Activated CD4-positive, CD25-positive, alpha-beta regulatory T cell treated with anti-CD3 and anti-CD28 coated beads, Interleukin-2, amount 50 U/mL, for 16 hours (primary cell): ENCODE results near the gene PTPRF.
"Not testable (repeated sequence)": the region's sequence is repeated elsewhere in the genome, so short reads cannot be mapped to it uniquely, and the experiment has no call there.

Source experiments
- DNase-seq: peaks from one replicate; pipeline ENCODE4 v3.0.0-alpha.2; 2020; ENCODE audit warnings: low read depth, low spot score

The PTPRF gene

GRCh38 chr1:43530483-43531106 lies at the start of gene PTPRF:
Gene PTPRF, plus strand, starts transcription at chr1:43530883. Its CDS starts 14,193 bp downstream, at chr1:43545076.
- no peak for DNase-seq

- DNase-seq: no peak
Observed at GRCh38 chr1:43481491-43481890, 49.2 kb upstream of the PTPRF start.

DNA sequence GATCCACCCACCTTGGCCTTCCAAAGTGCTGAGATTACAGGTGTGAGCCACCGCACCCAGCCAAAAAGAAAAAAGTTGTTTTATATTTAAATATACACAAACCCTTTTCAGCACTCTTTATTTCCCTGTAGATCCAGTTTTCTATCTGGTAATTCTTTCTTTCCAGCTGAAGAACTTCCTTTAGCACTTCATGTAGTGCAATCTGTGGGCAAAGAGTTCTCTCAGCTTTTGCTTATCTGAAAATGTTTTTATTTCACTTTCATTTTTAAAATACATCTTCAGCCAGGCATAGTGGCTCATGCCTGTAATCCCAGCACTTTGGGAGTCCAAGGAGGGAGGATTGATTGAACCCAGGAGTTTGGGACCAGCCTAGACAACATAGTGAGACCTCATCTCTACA lies 48.5 kb upstream of the PTPRF start:
- no peak for DNase-seq

- no peak for DNase-seq
Observed at GRCh38 chr1:43484367-43484766, 46.3 kb upstream of the PTPRF start.

GRCh38 chr1:43488165-43488564 lies 42.5 kb upstream of the PTPRF start:
- no peak for DNase-seq

GRCh38 chr1:43491061-43491460 lies 39.6 kb upstream of the PTPRF start:
- DNase-seq: no peak

- no peak for DNase-seq
Observed at GRCh38 chr1:43492826-43493225, 37.9 kb upstream of the PTPRF start.

- DNase-seq: no peak
Observed at GRCh38 chr1:43493661-43494450, 36.8 kb upstream of the PTPRF start.

GRCh38 chr1:43495204-43495603 lies 35.5 kb upstream of the PTPRF start:
- DNase-seq: no peak

GRCh38 chr1:43499898-43500297 lies 30.8 kb upstream of the PTPRF start:
- DNase-seq: no peak

GRCh38 chr1:43501806-43502205 lies 28.9 kb upstream of the PTPRF start:
- not testable (repeated sequence) for DNase-seq

GRCh38 chr1:43503534-43503933 lies 27.1 kb upstream of the PTPRF start:
- no peak for DNase-seq

DNA sequence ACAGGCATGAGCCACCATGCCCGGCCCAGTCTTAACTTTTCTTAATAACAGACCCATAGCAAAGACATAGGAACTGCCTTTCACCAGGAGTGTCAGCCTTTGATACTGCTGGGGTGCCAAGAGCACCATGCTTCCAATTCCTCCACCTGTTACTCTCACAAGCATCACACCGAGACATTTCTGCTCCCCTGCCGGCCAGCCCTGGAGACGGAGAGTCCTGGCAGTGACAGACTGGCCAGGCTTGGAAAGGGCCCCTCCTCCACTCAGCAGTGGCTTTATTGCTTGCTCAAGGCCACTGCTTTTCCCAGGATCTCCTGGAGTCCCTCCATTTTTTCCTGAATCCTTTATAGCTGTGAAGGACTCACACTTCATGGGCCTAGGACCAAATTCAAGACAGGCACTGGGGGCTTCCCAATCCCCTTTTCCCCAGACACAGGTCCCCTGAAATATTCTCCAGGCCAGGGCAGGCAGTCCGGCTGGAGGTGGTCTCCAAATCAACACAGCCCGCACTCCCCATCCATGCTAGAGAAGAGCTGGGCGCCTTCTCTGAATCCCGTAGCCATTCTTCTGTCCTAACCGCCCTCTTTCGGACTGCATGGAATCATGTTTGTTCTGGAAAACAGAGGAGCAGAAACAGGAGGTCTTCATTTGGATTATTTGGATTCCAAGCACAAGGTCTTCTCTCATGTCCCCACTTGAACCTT lies 25.5 kb upstream of the PTPRF start:
- DNase-seq: no peak

- DNase-seq: no peak
Observed at GRCh38 chr1:43506233-43506632, 24.4 kb upstream of the PTPRF start.

DNA sequence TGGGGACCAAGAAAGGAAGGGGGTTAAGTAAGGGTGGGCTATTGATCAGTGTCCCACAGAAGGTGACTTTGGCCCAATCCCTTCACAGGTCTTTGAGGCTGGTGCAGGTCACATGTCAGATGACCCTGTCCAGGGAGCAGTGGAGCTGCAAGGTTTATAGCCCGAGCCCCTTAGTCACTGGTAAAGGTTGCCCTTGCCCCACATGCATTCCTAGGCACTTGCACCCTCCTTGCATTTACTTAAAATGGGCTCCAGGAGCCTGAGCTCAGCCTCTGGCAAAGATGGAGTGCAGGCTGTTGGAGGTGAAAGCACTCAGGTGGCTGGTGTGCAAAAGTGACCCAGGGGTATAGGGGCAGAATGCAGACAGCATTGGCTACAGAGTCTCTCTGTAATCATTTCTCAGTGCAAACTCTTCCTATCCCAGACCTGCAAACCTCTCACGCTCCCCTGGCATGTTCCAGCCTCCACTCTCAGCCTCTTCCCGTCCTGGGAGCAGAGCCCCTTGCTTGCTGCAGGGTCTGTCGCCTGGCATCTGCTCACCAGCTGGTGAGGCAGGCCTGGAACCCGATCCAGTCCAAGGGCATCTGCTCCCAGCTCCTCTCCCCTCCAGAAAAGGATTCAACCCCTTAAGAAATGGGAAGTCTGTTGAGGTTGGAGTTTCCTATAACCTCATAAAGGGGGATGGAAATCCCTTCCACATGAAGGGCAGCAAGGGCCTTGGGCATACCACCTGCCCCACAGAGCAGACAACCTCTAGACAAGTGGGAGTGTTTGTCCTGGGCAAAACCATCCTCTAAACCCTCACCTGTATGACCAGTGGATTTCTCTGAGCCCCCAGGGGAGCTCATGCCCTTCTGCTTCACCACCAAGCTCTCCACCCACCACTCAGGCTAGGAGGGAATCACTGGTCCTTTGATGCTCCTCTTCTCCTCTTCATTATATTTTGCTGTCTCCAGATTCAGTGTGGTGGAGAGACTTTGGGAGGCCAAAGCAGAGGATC lies 23.1 kb upstream of the PTPRF start:
- no peak for DNase-seq

- no peak for DNase-seq
Observed at GRCh38 chr1:43509007-43509739, 21.5 kb upstream of the PTPRF start.

DNA sequence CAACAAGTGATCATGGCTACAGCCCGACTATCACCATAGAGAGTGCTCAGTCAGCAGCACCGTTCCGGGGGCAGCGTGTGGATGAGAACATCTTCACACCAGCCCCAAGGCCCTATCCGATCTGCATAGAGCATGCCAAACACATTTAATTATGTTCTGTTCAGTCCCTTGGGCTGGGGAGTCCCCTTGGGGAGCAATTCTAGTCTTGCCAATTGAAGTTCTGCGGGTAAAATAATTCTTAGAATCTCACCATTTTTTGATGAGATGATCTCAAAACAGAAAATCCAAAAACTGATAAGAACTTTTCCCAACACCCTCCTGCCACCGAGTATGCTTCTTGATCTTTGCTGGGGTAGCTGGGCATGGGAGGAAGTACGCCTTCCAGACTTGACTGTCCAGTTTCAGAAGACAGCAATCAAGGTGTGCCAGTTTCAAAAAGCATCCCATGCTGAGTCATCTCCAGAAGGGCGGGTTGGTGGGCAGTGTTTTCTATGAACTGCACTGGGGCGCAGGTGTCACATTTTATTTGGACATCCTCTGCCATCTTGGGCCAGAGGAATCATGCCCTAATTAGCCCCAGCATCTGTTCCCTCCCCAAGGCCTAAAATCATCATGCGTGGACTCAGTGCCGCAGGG lies 20.8 kb upstream of the PTPRF start:
- no peak for DNase-seq

DNA sequence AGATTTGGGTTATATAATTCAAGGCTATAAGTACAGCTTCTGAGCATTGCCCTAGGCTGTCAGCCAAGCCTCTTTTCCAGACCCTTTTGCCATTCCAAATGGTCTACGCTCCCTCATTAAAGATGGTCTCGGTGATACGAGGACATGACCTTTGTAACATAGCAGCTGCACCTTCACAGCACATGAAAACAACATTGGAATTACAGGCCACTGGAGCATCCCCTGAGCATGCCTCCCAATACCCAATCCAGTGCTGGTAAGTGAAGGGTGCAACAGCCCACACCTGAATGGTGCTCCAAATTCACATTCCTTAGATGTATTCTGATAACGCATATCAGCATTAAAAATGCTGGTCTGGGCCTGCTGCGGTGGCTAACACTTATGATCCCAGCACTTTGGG lies 20.1 kb upstream of the PTPRF start:
- no peak for DNase-seq

GRCh38 chr1:43511394-43511793 lies 19.3 kb upstream of the PTPRF start:
- no peak for DNase-seq

DNA sequence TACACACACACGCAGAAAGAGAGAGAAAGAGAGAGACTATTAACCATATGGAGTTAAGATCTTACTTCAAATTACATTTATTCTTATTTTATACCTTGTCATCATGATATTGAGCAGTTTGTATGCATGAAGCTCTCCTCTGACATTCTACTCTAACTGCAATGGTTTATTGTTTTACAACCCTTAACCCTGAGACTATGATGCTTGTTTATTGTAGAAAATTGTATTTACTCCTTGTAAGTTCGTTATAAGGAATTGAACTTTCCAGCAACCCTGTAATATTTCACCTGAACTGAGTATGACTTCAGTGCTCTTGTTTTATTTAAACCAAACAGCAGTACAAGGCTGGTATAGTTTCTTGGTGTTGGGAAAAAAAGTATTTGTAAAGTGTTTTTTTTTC lies 18.6 kb upstream of the PTPRF start:
- no peak for DNase-seq
